ENCODE measurements around the gene ARMC2. TPM values are rescaled to one million over a fixed set of nuclear protein-coding genes. Genes with fewer than 3 reads are reported as not detected.

Gene ARMC2
- total RNA-seq, 2 experiments from 2014 or later = 2.6 to 8.4 TPM

DNA sequence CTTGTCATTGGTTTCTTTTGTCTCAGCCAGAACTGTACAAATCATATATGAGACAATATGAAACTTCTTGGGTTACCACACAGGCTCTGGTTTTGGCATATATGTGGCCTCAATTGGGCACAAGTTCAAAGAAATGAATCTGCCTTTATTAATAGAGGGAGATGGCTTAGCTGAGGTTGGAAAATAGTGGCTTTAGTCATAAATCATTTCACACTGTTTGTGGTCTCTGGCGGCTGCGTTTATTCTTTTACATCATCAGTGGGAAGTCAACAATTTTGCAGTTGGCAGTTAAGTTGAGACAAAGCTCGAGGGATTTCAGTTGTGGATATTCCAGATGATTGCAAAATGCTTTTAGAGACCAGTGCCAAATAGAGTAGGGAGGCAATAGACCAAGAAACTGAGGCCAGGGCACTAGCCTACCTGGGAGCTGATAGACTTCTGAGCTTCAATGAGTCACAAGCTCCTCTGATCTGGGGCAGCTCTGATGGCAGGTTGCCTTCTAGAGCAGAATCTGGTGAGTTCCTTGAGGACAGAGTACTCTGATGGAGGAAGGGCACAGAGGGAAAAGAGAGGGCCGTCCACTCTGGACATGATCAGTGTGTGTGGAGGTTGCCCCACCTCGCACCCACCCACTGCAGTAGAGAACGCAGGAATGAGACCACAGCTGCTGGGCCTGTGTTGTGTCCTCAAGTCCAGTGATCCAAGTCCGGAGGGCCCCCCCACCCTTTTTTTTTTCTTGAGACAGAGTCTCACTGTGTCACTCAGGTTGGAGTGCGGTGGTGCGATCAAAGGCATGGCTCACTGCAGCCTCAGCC lies 73.5 kb downstream of the ARMC2 start:
- CTCF ChIA-PET (ENCODE audit: unreplicated experiment) = no interaction called here
- intact Hi-C loops (cut with micrococcal nuclease; ENCODE audit: unreplicated experiment) = no loop called here
- no TSS peak for BruUV-seq (replicated peaks)

GRCh38 chr6:108922499-108922898 lies 74.3 kb downstream of the ARMC2 start:
- no TSS peak for BruUV-seq (replicated peaks)
- Histone ChIP-seq H3K4me1 (ENCODE audit: insufficient read depth, low read length, poor library complexity, severe bottlenecking) (peaks cover 4% of the 10 kb centered on the region), H4K20me1 (ENCODE audit: insufficient read depth, low read length) (no peaks in the 10 kb centered on the region), H3K9me2 (ENCODE audit: insufficient read depth, low read length) (no peaks in the 10 kb centered on the region), H2AFZ (ENCODE audit: low read length) (no peak overlapping the region), H3K4me2 (ENCODE audit: low read length) (no peak overlapping the region), H3K27ac (ENCODE audit: low read depth, low read length, poor library complexity, severe bottlenecking) (no peak overlapping the region), H3K4me3 (ENCODE audit: low read depth, low read length, poor library complexity, severe bottlenecking) (no peak overlapping the region), H3K36me3 (ENCODE audit: insufficient read depth, low read length) (no peaks in the 10 kb centered on the region), H3K79me2 (ENCODE audit: insufficient read depth, low read depth, low read length) (no peaks in the 10 kb centered on the region), H3K9me3 (ENCODE audit: low read length) (no peaks in the 10 kb centered on the region)
- ChIA-PET CTCF (ENCODE audit: unreplicated experiment) (no interaction called here), POLR2A (interaction anchor here (0.8 kb wide), 1 partner anchor 30 kb away, joined by 3 read pairs; no protein-coding TSS in a partner anchor)
- intact Hi-C loops (cut with micrococcal nuclease; ENCODE audit: unreplicated experiment) = no loop called here
- no peak for DNase-seq (ENCODE audit: low spot score)
- TF ChIP-seq, protein P1, sequence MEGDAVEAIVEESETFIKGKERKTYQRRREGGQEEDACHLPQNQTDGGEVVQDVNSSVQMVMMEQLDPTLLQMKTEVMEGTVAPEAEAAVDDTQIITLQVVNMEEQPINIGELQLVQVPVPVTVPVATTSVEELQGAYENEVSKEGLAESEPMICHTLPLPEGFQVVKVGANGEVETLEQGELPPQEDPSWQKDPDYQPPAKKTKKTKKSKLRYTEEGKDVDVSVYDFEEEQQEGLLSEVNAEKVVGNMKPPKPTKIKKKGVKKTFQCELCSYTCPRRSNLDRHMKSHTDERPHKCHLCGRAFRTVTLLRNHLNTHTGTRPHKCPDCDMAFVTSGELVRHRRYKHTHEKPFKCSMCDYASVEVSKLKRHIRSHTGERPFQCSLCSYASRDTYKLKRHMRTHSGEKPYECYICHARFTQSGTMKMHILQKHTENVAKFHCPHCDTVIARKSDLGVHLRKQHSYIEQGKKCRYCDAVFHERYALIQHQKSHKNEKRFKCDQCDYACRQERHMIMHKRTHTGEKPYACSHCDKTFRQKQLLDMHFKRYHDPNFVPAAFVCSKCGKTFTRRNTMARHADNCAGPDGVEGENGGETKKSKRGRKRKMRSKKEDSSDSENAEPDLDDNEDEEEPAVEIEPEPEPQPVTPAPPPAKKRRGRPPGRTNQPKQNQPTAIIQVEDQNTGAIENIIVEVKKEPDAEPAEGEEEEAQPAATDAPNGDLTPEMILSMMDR (conservative IDR thresholded peaks at IDR 0.05; ENCODE audit: low read length) = no peak
- no peak for TF ChIP-seq EZH2phosphoT487 (IDR thresholded peaks at IDR 0.05; ENCODE audit: borderline replicate concordance, low read depth, low read length)

More for the DNA sequence above, 73.5 kb downstream of the ARMC2 start:
- H3K79me2 ChIP-seq (ENCODE audit: insufficient read depth, low read depth, low read length) = no peaks in the 10 kb centered on the region
- no peaks in the 10 kb centered on the region for H3K9me2 ChIP-seq (ENCODE audit: insufficient read depth, low read length)
- POLR2A ChIA-PET = interaction anchor here (0.6 to 1.6 kb wide), 3 partner anchors 26 to 884 kb away, joined by 3 read pairs; no protein-coding TSS in a partner anchor
- H3K4me3 ChIP-seq (ENCODE audit: low read depth, low read length, poor library complexity, severe bottlenecking) = no peak overlapping the region
- DNase-seq (ENCODE audit: low spot score) = no peak
- H3K27ac ChIP-seq (ENCODE audit: low read depth, low read length, poor library complexity, severe bottlenecking) = no peak overlapping the region
- H3K4me1 ChIP-seq (ENCODE audit: insufficient read depth, low read length, poor library complexity, severe bottlenecking) = peaks cover 4% of the 10 kb centered on the region
- no peak overlapping the region for H2AFZ ChIP-seq (ENCODE audit: low read length)
- TF ChIP-seq, protein P1 (conservative IDR thresholded peaks at IDR 0.05; ENCODE audit: low read length) = no peak
- no peak for TF ChIP-seq EZH2phosphoT487 (IDR thresholded peaks at IDR 0.05; ENCODE audit: borderline replicate concordance, low read depth, low read length)
- H3K9me3 ChIP-seq (ENCODE audit: low read length) = no peaks in the 10 kb centered on the region
- H4K20me1 ChIP-seq (ENCODE audit: insufficient read depth, low read length) = no peaks in the 10 kb centered on the region
- no peak overlapping the region for H3K4me2 ChIP-seq (ENCODE audit: low read length)
- H3K36me3 ChIP-seq (ENCODE audit: insufficient read depth, low read length) = no peaks in the 10 kb centered on the region

DNA sequence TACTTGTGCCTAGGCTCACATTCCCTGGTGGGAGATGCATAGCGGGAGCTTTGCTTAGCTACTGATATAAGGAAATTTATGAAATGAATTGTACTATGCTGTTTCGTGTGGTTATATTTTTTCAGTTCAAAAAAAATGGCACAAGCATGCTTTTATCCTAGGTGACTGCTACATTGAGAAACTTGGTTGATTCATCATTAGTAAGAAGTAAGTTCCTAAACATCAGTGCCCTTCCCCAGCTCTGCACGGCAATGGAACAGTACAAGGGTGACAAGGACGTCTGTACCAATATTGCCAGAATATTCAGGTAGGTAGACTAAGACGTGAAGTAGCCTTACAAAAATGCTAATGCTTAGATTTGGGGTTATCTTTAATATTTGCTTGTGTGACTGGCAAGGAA lies 79.7 kb downstream of the ARMC2 start:
- no peaks in the 10 kb centered on the region for H3K9me2 ChIP-seq (ENCODE audit: insufficient read depth, low read length)
- CTCF ChIA-PET (ENCODE audit: unreplicated experiment) = interaction anchor here (1.6 kb wide), 1 partner anchor 11 kb away, joined by 4 read pairs; no protein-coding TSS in a partner anchor

More for the DNA sequence above, 79.7 kb downstream of the ARMC2 start:
- no peak for DNase-seq (ENCODE audit: low spot score)
- H3K27ac ChIP-seq (ENCODE audit: low read depth, low read length, poor library complexity, severe bottlenecking) = no peak overlapping the region
- TF ChIP-seq EZH2phosphoT487 (IDR thresholded peaks at IDR 0.05; ENCODE audit: borderline replicate concordance, low read depth, low read length) = no peak
- TF ChIP-seq, protein P1 (conservative IDR thresholded peaks at IDR 0.05; ENCODE audit: low read length) = no peak
- no peaks in the 10 kb centered on the region for H3K36me3 ChIP-seq (ENCODE audit: insufficient read depth, low read length)
- no peak overlapping the region for H3K4me2 ChIP-seq (ENCODE audit: low read length)
- no peaks in the 10 kb centered on the region for H3K79me2 ChIP-seq (ENCODE audit: insufficient read depth, low read depth, low read length)
- peaks cover 4% of the 10 kb centered on the region for H3K4me1 ChIP-seq (ENCODE audit: insufficient read depth, low read length, poor library complexity, severe bottlenecking)
- H4K20me1 ChIP-seq (ENCODE audit: insufficient read depth, low read length) = no peaks in the 10 kb centered on the region
- H3K4me3 ChIP-seq (ENCODE audit: low read depth, low read length, poor library complexity, severe bottlenecking) = no peak overlapping the region
- intact Hi-C loops (cut with micrococcal nuclease; ENCODE audit: unreplicated experiment) = no loop called here
- H2AFZ ChIP-seq (ENCODE audit: low read length) = no peak overlapping the region
- BruUV-seq (replicated peaks) = no TSS peak
- POLR2A ChIA-PET = interaction anchor here (0.7 to 2.8 kb wide), 7 partner anchors 10 to 213 kb away, joined by 3 to 10 read pairs (median 3); no protein-coding TSS in a partner anchor
- H3K9me3 ChIP-seq (ENCODE audit: low read length) = no peaks in the 10 kb centered on the region

Data from OCI-LY7 (cell line).